Common myeloid progenitor, CD34-positive (primary cell): ENCODE results near the gene RBP3.

Experiments
- CTCF ChIA-PET: fragments of 350-600 bp; sonication (Branson Sonifier 250); formaldehyde crosslinking; loops from one replicate; lab custom pipeline; 2021; ENCODE audit warnings: antibody characterized with exemption; lab: Charles Lee
- POLR2A ChIA-PET: fragments of 350-600 bp; sonication (Branson Sonifier 250); formaldehyde crosslinking; loops from one replicate; lab custom pipeline; 2021; ENCODE audit warnings: antibody characterized with exemption; lab: Charles Lee
- DNase-seq, 3 donors: peaks; one replicate each; pipeline versions ENCODE4 v3.0.0 to v3.0.0-alpha.2; 2013
- H3K27ac ChIP-seq, 2 experiments: 1 replicate in 1 of 2; 2 replicates in 1 of 2; pipeline ENCODE4 v1.7.0; 2013; ENCODE audit warnings: inconsistent platforms in 2 of 2, low read length in 2 of 2, mild to moderate bottlenecking in 2 of 2, low read depth in 1 of 2, moderate library complexity in 1 of 2; ENCODE audit not compliant: severe bottlenecking in 2 of 2, insufficient read depth in 1 of 2, poor library complexity in 1 of 2
- H3K27me3 ChIP-seq, 5 experiments: replicated peaks in 2 of 5; 1 replicate in 3 of 5; 2 replicates in 2 of 5; pipeline versions ENCODE4 v1.6.1 to v1.7.0; 2013; ENCODE audit warnings: low read length in 4 of 5, mild to moderate bottlenecking in 2 of 5, moderate library complexity in 2 of 5, inconsistent platforms in 1 of 5; ENCODE audit not compliant: insufficient read depth in 5 of 5, control insufficient read depth in 4 of 5
- H3K36me3 ChIP-seq, 4 experiments: 1 replicate in 2 of 4; 2 replicates in 2 of 4; pipeline versions ENCODE4 v1.6.1 to v1.7.0; 2013; ENCODE audit warnings: low read length in 3 of 4, control low read depth in 1 of 4, mild to moderate bottlenecking in 1 of 4; ENCODE audit not compliant: control insufficient read depth in 4 of 4, insufficient read depth in 4 of 4
- H3K4me1 ChIP-seq, 4 experiments: 1 replicate in 3 of 4; 2 replicates in 1 of 4; pipeline versions ENCODE4 v1.6.1 to v1.7.1; 2013; ENCODE audit warnings: low read length in 3 of 4, mild to moderate bottlenecking in 3 of 4, control low read depth in 1 of 4, inconsistent platforms in 1 of 4, moderate library complexity in 1 of 4; ENCODE audit not compliant: control insufficient read depth in 4 of 4, insufficient read depth in 4 of 4; ENCODE audit errors: control extremely low read depth in 1 of 4
- H3K4me3 ChIP-seq, 7 experiments: 1 replicate in 4 of 7; 2 replicates in 3 of 7; pipeline versions ENCODE4 v1.5.1 to v1.7.0; 2013; ENCODE audit warnings: mild to moderate bottlenecking in 7 of 7, low read length in 6 of 7, moderate library complexity in 6 of 7, inconsistent platforms in 2 of 7, low read depth in 2 of 7, control low read depth in 1 of 7; ENCODE audit not compliant: insufficient read depth in 4 of 7, control insufficient read depth in 1 of 7; ENCODE audit errors: extremely low read depth in 1 of 7
- H3K9me3 ChIP-seq, 5 experiments: 1 replicate in 4 of 5; 2 replicates in 1 of 5; pipeline versions ENCODE4 v1.6.1 to v1.7.1; 2013; ENCODE audit warnings: low read length in 4 of 5, mild to moderate bottlenecking in 2 of 5, inconsistent platforms in 1 of 5, low read depth in 1 of 5, moderate library complexity in 1 of 5; ENCODE audit not compliant: control insufficient read depth in 4 of 5, insufficient read depth in 2 of 5; ENCODE audit errors: control extremely low read depth in 1 of 5
- WGBS: methylation state at CpG from one replicate; pipeline ENCODE4 v1.1.5; 2013; ENCODE audit not compliant: insufficient coverage; 5-methylcytosine and 5-hydroxymethylcytosine counted together

The RBP3 gene

DNA sequence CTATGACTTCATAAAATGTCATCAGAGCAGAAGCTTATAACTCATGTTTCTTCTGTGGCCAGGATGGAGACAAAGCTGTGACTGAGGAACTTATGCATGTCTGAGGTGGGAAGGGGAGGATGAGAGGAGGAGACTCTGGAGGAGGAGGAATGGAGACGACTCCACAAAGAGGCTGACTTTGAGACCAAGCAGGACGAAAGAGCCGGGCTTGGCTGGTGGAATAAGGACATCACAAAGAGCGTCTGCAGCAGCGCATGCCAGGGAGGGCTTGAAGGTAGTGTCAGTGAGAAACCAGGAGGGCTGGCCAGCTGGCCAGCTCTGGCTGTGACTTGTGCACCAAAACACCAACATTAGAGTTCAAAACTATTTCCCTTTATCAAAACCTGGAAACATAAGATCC lies 32.0 kb upstream of the RBP3 start:
- no peak for DNase-seq
- POLR2A ChIA-PET = no interaction called here
- WGBS = 78% methylated on average over 5 of the region's 5 CpGs

DNA sequence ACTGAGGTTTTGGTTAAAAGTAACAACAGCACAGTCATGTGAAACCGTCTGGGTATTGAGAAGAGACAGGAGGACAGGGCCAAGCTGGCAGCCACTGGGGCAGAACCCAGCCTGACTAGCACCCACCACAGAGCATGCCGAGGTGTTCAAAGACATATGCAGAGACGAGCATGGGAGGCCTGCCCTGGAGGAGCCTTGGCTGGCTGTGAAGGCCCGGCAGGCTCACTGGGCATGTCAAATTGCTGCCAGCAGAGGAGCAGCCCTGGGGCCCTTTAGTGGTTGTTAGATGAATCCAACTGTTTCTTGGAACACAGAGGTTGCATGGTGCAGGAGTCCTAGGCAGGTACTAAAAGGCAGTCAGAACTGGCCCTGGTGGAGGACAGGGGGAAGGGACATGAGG lies 30.9 kb upstream of the RBP3 start:
- WGBS = 98% methylated on average over 4 of the region's 4 CpGs
- POLR2A ChIA-PET = no interaction called here

More for the DNA sequence above, 32.0 kb upstream of the RBP3 start:
- CTCF ChIA-PET = interaction anchor here (0.6 to 9.9 kb wide), 4 partner anchors 19 to 321 kb away, joined by 3 to 183 read pairs (median 8); no protein-coding TSS in a partner anchor
- no peak overlapping the region for H3K27ac ChIP-seq
- H3K4me1 ChIP-seq = peaks cover 0 to 8% (median 1%) of the 10 kb centered on the region in 4 experiments
- no peaks in the 10 kb centered on the region for H3K36me3 ChIP-seq
- H3K27me3 ChIP-seq = no peaks in the 10 kb centered on the region
- H3K4me3 ChIP-seq = no peak overlapping the region
- H3K9me3 ChIP-seq = no peaks in the 10 kb centered on the region

DNA sequence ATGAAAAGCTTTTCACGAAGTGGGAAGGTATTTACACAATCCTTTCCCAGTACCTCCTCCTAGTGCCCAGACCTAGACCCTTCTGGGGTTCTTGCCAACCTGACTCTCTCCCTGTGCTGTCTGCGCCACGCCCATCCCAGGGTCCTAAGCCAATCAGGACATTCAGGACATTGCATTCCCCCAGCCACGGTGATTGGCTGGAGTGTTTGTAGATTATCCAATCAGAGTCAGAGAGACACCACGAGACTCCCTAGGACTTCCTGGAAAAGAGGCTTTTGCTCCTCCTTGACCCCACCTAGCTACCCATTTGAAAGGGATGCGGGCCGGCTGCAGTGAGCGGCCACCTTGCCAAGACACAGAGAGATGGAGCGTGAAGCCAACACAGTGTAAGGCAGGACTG lies 29.5 kb upstream of the RBP3 start:
- WGBS = 98% methylated on average over 5 of the region's 9 CpGs

More for the DNA sequence above, 30.9 kb upstream of the RBP3 start:
- no peak overlapping the region for H3K27ac ChIP-seq
- no peak for DNase-seq
- no peak overlapping the region for H3K4me3 ChIP-seq
- CTCF ChIA-PET = interaction anchor here (1.0 to 9.9 kb wide), 3 partner anchors 271 to 323 kb away, joined by 3 to 183 read pairs (median 12); no protein-coding TSS in a partner anchor
- peaks cover 0 to 2% (median 0%) of the 10 kb centered on the region in 5 experiments for H3K27me3 ChIP-seq
- no peaks in the 10 kb centered on the region for H3K9me3 ChIP-seq
- no peaks in the 10 kb centered on the region for H3K36me3 ChIP-seq
- H3K4me1 ChIP-seq = no peaks in the 10 kb centered on the region

DNA sequence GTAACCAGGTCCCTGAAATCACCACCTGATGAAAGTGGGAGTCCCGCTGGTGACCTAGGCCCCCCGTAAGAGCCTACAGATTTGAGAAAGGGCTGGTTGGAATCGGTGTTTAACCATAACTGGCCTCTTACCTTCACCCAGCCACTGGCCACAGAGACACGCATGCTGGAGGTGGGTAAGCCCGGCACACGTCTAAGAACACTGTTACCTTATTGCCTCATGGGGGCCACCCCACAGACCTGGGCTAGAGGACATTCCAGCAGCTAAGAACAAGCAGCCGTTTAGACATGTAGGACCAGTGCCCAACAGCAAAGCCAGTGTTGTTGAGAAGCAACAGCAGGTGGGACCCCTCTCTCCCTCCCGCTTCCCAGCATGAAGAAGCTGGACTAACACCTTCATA lies 28.4 kb upstream of the RBP3 start:
- WGBS = 92% methylated on average over 8 of the region's 8 CpGs
- Histone ChIP-seq H3K9me3 (no peaks in the 10 kb centered on the region), H3K27ac (no peak overlapping the region), H3K4me3 (no peak overlapping the region), H3K4me1 (no peaks in the 10 kb centered on the region), H3K27me3 (peaks cover 0 to 6% (median 0%) of the 10 kb centered on the region in 5 experiments), H3K36me3 (no peaks in the 10 kb centered on the region)
- ChIA-PET POLR2A (no interaction called here), CTCF (interaction anchor here (0.9 to 1.1 kb wide), 2 partner anchors 17 to 274 kb away, joined by 3 read pairs; no protein-coding TSS in a partner anchor)
- DNase-seq = no peak

More for the DNA sequence above, 29.5 kb upstream of the RBP3 start:
- Histone ChIP-seq H3K4me1 (no peaks in the 10 kb centered on the region), H3K27me3 (peaks cover 0 to 6% (median 0%) of the 10 kb centered on the region in 5 experiments), H3K9me3 (no peaks in the 10 kb centered on the region), H3K27ac (no peak overlapping the region), H3K36me3 (no peaks in the 10 kb centered on the region), H3K4me3 (no peak overlapping the region)
- no peak for DNase-seq
- POLR2A ChIA-PET = no interaction called here
- CTCF ChIA-PET = interaction anchor here (1.1 kb wide), 1 partner anchor 273 kb away, joined by 3 read pairs; no protein-coding TSS in a partner anchor

DNA sequence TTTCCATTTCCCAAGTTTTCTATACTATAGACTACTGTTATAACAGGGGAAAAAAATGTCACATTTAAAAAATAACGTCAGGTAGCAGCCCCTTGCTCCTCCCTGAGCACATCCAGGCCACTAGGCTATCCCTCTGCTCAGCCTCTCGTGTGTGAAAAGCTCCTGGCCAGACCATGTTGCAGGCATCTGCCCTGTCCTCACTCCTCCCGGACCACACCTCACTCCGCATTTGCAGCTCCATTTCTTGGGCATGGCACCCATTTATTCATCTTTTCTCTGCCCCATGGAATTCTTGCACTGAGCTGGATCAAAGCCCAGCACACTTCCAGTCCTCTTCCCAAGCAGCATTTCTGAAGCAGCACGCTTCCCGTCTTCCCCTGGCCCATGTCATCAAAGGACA lies 27.4 kb upstream of the RBP3 start:
- H3K27me3 ChIP-seq = peaks cover 0 to 6% (median 0%) of the 10 kb centered on the region in 5 experiments
- no peaks in the 10 kb centered on the region for H3K4me1 ChIP-seq
- ChIA-PET POLR2A (no interaction called here), CTCF (interaction anchor here (1.0 to 1.3 kb wide), 2 partner anchors 10 to 273 kb away, joined by 4 read pairs; no protein-coding TSS in a partner anchor)
- H3K9me3 ChIP-seq = no peaks in the 10 kb centered on the region
- WGBS = 95% methylated on average over 6 of the region's 6 CpGs
- no peaks in the 10 kb centered on the region for H3K36me3 ChIP-seq
- DNase-seq = no peak
- no peak overlapping the region for H3K4me3 ChIP-seq
- H3K27ac ChIP-seq = no peak overlapping the region

DNA sequence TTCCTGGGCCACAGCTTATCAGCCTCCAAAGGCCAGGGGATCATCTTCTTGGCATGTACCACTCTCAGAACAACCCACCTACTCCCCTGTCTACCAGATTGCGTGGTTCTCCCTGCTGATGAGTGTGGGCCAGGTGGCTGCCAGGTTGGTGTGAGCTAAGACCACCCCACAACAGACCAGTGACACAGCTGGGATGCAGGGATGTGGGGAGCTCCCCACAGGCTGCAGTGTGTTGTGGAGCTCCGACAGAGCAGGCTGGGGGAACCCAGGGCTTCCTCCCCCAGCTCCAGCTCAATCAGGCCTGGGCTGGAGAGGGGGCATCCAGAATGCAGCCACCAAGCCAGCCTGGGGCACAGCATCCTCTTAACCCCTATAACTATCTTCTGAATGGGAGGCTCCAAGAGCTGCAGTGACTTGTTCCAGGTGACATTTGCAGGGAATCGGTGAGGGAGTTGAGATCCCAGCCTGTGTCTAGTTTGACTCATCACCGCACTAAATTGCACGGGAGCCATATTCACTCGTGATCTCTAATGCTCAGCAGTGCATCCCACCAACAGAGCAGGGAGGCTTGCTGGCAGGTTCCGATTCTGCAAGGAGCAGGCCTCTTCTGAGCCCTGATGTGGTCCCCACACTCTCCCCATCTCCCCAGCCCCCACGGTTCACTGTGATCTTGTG lies 26.5 kb upstream of the RBP3 start:
- Histone ChIP-seq H3K36me3 (no peaks in the 10 kb centered on the region), H3K27ac (no peak overlapping the region), H3K4me3 (no peak overlapping the region), H3K4me1 (no peaks in the 10 kb centered on the region), H3K9me3 (no peaks in the 10 kb centered on the region), H3K27me3 (peaks cover 0 to 6% (median 0%) of the 10 kb centered on the region in 5 experiments)
- no peak for DNase-seq
- CTCF ChIA-PET = interaction anchor here (1.0 to 2.8 kb wide), 3 partner anchors 8 to 274 kb away, joined by 4 to 12 read pairs (median 4); no protein-coding TSS in a partner anchor
- POLR2A ChIA-PET = no interaction called here
- 100% methylated on average over 4 of the region's 8 CpGs for WGBS
